NCI-H1436 (cell line): ENCODE data around the gene LSAMP.

ENCODE experiments used
- DNase-seq: peaks from one replicate; lab custom pipeline; 2025; lab: John Stamatoyannopoulos, UW

The LSAMP gene

DNA sequence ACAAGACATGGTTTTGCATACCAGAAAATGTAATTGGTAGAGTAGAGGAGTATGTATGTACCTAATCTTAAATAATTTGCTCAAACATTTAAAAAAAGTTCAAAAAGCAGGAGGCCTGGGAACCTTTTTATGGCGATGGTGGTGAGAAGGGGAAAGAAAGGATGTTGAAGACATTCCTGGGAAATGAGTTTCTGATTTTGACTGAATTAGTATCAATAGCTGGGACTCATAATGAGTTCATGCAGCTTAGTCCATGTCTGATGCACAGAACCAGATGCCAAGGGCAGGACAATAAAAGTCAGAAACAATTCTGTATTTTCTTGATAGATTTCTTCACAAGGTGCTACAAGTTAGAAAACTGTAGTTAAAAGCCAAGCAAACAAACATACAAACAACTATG is 426.6 kb downstream of the LSAMP start:
- no peak for DNase-seq

DNA sequence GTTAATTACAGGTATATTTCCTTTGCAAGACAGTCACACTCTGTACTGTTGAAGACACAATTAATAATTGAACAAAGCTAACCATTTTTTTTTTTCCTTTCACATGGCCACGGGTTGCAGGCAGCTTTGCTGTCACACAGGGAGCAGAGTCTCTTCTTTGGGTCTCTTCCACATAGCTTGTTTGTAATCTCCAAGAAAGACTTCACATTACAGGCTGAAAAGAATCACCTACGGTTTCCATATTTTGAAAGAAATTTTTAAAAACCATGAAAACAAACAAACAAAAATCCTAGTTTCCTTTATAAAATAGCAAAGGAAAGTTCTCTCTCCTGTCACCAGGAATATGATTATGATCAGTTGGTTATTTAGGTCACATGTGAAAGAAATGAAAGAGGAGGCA is 429.4 kb downstream of the LSAMP start:
- no peak for DNase-seq

DNA sequence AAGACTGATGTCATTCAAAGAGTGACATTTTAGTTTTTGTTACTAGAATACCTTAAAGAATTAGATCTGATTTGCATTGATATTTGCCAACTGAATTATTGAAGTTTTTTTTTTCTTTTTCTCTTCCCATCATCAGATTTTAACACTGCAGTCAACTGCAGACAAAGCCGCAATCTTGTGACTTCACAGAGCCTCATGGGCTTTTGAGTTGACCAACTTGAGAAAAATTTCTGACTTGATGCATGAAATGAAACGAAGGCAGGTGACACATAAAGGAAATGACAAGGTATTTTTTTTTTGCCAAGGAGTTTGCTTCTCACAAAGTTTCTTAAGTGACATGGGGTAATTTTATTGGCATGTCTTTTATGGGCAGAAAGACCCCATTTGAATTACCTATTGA is 438.3 kb downstream of the LSAMP start:
- no peak for DNase-seq

DNA sequence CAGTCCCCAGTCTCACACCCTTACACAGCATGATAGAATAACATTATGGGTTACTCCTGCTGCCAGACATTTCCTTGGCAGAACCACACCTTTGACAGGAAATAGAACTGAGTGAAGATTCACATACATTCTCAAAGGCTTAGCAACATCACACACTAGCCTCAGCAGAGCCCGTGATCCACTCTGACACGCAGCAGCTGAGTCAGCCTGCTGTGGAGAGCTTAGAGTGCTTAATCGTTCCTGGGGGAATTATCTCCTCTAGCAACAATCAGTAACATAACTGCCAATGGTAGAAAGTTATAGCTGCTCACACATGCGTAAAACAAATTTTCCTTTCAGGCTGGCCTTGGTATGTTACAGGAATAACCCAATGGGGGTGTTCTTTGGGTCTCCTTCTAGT is 439.9 kb downstream of the LSAMP start:
- DNase-seq, result peak; percentile 87

DNA sequence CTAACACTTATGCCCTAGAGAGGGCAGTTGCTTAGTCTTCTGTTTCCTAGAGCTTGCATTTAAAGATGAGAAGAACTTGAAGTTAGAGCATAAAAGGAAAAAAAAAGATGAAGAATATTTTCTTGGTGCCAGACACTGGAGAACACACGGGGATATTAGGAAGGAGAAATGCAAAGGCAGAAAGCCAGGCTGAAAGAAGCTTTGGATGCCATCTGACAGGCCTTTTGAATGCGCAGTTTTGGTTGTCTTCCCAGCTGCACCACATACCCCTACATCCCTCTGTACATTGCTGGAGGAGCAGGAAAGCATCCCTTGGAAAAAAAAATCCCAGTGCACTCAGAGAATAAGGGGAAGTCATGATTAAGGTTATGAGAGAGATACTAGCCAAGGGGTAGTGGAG is 443.1 kb downstream of the LSAMP start:
- no peak for DNase-seq

DNA sequence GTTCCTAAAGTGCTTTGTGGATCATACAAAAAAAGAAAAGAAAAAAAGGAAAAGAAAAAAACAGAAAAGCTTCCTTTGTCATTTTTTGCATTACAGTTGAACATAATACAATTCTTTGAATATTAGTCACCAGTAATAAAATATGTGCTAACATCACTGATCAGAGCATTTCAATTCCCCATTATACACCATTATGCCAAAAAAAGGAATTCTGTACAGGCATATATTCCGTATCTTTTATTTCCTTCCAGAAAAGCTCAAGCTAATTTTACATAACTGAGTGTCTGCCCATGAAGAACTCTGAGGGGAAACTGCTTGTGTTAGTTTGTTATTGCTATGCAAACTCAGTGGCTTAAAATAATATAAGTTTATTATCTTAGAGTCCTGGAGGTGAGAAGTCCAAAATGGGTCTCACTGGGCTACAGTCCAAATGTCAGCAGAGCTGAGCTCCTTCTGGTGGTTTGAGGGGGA is 444.1 kb downstream of the LSAMP start:
- DNase-seq, result no peak

DNA sequence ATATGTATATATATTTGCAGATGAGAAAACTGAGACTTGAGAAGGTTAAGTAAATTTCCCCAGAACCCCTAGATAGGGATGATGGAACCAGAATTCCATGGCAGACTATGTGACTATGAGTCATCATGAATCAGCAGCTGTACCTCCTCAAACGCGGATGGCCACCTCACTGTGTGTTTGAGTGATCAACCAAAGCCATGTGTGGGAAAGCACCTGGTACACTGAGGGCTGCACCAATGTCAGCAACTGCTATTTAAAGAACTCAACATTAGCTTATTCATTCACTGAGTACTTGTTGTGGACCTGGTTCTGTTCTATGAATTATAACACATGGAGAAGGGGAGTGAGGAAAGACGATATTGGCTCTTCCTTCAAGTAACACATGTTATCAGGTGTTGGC is 445.0 kb downstream of the LSAMP start:
- DNase-seq, result no peak

DNA sequence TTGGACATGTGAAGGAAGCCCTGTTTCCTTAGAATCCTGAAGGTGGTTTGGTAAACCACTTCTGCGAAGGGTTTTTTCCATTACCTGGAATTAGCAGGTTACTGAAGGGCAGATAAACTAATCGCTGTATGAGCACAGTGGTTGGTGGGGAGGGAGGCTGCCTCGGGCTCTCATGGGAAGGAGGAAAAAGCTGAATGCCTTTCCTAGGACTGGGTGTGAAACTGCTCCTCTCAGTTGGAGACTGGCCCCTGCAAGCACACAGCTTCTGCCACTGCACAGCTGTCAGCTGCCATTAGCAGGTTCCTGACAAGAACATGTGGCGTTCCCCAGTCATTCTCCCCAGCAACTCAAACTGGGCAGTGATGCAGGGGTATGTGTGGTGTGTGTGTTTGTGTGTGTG is 445.7 kb downstream of the LSAMP start:
- no peak for DNase-seq

DNA sequence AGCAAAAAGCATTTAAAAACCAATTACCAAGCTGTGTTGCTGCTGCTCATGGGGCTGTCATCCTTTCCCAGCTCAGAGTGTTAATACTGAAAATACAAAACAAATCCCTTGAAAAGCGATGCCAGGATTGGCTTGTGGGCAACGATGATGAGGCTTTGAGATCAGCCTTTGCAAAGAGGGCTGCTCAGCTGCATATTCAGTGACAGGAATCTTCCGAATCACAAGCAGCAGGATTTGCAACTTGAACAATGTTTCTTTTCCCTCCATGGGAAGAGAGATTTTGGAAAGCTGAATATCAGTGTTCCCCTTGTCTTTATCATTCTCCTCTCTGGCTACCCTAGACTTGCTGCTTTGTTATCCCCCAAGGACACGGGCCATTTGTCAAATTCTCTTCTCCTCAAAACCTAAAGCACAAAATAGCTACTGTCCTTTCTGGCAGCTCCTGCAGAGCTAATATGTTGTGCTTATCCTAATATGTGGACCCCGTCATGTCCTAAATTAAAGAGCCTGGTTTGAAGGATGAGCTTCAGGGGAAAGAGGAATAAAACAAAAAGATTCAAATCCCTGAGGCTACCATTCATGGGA is 446.2 kb downstream of the LSAMP start:
- DNase-seq, result no peak

DNA sequence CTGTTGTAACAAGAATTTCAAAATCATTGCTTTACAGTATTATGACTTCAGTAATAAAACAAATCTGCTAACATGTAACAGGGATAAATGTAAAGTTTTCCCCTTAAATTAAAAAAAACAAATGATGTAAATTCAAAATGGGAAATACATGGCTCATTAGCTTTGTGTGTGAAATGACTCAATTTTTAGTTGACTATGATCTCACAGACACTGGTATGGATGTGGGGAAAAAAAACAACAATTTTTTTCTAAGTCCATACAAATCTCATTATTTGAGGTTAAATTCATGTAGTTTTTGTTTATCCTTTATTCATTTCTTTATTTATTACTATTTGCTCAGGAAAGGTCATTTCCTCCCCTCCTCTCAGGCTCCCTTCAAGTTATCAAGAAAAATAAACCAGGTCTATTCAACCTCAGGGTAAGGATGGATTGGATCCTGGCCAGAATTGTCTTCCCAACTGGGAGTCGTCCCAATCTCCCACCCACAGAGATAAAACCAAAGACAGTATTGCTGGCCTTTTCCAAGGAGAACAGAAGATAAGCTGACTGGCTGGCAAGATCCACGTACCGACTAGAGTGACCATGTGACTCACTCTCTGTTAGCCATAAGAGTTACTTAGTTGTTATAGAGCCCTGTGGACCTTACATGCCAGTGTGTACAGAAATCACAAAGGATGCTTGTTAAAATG is 448.7 kb downstream of the LSAMP start:
- no peak for DNase-seq

DNA sequence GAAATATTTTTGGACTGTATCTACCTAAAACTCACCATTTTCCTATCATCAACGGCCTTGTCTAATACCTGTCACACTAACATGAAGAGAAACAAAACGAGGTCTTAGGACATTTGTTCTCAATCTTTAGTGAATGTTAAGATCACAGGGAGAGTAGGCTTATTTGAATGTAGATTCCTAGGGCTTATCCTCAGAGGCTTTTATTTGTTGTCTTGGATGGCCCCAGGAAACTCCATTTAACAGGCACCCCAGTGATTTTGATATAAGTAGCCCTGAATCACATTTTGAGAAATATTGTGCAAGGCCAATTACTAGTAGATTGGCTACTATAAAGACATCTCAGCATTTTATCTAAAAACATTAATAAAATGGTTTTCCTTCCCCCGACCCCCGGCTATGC is 454.6 kb downstream of the LSAMP start:
- DNase-seq, result no peak

DNA sequence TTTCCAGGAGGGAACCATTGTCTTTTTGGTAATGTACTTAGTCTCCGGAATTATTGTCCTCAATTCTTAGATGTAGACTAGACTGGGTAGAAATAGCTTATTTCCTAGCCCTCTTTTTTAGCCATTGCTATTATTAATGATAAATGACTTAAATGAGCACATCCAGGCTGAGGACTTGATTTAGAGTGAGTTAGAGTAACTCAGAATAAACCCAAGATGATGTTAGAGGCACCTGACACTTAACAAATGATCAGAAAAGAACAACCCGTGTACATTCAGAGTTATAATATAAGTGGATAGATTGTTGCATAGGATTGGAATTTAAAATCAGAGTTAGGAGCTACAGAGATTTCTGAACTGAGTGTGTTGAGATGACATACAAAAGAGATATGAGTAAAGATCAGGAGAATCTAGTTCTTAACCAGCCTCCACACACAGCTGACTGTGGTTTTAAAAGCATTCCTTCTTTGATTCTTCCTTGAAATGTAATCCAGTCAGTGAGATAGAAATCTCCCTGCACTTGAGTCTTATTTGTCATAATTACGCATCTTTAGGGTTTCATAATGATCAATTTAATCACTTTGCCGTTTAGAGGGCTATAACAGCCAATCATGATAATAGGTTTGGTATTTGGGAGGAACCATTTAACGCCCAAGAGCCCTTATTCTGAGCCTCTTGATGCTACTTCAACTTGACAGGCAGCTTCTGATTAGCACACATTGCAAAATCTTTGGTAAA is 455.4 kb downstream of the LSAMP start:
- DNase-seq, result peak; percentile 90

DNA sequence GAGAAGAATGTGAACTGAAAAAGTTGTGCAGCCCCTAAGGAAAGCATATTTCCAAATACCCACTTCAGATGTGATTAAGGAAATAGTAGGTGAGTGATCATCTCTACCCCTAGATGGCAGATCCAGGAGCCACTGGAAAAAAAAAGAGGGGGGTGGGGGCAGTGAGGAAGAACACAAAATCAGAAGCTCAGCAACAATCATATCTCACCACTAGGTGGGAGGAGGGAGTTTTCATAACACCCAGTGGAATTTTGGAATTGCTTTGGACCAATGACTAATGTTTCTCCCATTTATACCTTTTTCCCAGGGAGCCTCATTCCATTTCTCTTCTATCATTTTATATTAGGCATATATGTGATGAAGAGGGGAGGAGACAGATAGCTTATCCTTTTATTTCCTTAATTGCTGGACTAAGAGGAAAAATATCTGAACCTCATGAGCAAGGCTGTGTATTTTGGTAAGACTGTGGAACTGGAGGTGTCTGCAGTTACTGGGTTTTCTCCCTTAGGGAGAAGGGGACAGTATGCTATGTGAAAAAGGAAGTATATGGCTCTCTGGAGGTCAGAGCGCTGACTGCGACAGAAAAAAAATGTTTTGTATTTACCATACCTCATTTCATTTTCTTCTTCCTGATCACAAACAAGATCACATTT is 458.6 kb downstream of the LSAMP start:
- DNase-seq, result peak; percentile 19

DNA sequence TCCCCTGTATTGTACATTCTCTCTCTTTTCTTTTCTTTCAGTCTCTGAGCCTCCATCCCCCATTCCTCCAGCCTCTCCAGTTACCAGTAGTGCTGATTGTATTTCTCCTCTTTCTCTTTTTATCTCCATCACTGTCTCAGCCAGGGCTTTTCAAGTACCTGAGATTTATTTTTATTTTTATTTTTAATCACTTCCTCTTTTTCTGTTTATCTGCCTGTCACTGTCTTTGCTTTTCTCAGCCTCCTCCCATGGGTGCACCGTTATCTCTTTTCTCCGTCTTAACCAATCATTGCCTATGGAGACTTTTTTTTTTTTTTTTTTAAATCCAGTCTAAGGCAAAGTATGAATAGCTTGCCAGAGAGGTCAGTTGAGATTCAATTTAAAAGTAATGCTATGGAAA is 462.7 kb downstream of the LSAMP start:
- no peak for DNase-seq

DNA sequence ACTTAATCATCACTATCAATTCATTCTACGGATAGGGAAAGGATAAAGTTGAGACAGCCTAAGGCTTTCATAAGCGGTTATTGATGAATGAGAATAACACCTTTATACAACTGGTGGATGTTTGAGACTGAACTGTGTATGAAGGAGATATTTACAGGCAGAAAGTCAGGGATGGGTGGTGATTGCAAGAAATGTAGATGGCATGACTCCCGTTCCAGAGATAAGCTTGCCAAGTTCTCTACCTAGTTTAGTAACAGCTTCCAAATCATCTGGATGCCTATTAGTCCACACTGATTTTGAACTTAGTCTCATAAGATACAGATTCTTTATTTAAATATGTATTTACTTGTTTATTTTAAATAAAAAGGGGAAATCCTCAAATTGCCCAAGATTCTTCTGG is 463.2 kb downstream of the LSAMP start:
- DNase-seq, result no peak

DNA sequence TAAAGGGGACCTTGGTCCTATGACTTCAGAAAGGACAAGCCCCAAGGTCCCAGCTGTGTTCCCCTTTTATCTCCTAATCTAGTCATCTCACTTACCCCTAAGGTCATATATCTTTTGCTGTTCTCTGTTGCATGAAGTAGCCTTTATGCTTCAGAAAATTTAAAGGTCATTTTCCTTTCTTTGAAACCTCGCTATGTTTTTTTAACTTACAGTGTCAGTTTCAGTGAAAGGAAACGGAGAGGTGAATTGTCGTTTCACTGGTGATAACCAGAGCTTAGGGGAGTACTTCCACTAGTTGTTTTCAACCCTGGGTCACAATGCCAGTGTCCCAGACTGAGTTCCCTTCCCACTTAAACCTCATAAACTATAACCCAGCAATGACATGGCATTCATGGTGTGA is 464.6 kb downstream of the LSAMP start:
- no peak for DNase-seq

DNA sequence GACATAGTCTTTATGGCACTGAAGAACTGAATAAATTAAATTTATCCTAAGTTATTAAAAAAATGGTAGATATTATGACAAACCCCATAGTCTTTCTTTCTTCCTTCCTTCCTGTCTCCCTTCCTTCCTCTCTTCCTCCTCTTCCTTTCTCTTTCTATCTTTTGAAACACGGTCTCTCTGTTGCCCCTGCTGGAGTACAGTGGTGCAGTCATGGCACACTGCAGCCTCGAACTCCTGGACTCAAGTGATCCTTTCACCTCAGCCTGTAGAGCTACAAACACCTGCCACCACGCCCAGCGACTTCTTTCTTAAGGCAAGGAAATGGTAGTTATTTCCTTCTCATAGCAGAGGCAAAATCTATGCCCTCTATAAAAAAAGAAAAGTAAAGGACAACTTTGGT is 467.4 kb downstream of the LSAMP start:
- DNase-seq, result no peak

DNA sequence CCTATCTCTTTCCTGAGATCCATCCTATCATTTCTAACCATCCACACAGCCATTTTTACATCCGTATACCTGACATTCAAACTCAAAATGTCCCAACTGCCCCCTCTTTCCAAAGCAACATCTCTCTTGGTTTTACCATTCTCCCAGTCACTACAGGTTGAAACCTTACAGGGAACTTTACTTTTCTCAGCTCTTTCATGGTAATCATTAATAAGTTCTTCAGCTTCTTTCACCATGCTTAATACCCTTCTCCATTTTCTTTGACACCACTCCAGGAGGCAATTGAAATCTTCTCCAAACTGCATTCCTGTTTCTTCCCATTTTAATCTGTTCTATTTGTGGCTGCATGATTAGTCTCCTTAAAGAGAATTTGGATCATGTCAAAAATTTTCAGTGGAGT is 469.5 kb downstream of the LSAMP start:
- no peak for DNase-seq

DNA sequence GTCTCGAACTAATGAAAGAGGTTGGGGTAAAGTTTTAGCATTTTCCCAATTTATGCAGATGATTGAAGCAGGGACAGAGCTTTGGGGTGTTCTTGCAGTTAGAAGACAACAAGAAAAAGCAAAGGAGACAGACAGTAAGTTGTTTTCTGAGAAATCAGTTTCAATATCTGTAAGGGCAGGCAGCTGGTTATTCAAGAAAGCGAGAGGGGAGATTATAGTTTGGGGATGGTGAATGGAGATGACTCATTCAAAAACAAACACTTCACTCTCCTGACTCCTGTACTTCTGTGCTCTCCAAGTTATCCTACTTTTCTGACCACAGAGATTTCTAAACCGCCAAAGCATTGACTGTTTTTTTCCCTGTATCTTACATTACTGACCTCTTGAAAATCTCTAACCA is 469.9 kb downstream of the LSAMP start:
- DNase-seq, result peak; percentile 5

DNA sequence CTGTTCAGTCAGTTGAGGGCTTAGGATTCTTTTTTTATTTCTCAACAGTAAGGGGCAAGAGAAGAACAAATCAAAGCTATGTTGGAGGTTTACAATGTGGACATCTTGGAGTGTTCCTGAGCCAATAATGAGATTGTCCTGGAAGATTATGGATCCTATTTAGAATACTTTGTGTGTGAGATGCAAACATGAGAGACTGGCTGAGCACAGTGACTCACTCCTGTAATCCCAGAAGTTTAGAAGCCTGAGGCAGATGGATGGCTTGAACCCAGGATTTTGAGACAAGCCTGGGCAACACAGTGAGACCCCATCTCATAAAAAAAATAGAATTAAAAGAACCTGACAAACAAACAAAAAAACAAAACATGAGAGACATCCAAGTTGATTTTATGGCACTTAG is 470.3 kb downstream of the LSAMP start:
- DNase-seq, result no peak

DNA sequence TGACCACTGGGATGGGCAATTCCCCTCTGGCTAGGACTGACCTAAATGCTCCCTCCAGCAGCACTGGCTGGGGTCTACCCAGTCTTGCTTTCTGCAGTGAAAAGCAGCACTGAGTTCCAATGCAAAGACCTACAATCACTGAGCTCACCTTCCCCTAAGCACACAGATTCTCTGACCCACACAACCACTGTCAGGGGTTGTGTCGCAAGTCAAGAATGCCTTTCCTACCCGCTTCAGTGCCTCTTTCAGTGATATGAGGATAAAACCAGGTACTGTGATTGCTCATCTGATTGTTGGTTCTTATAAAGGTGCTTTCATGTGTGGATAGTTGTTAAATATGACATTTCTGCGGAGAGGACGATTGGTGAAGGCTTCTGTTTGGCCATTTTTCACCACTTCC is 476.4 kb downstream of the LSAMP start:
- no peak for DNase-seq

DNA sequence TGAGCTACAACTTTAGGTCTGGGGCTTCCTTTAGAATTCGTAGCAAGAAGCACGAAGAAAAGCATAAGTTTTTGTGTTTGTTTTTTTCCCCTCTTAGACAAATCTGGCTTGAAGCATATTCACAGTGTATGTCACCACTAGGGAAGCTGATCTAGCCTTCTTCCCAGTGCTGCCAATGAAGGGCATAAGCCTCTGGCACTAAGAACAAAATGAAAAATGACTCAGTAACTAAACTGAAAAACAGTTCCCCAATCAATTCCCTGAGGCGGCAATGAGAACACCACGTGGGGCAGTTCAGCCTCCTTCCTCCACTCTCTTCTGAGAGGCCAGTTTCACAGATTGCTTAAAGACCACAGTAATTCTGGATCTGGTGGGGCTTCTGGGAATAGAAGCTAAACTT is 483.9 kb downstream of the LSAMP start:
- DNase-seq, result peak; percentile 16

DNA sequence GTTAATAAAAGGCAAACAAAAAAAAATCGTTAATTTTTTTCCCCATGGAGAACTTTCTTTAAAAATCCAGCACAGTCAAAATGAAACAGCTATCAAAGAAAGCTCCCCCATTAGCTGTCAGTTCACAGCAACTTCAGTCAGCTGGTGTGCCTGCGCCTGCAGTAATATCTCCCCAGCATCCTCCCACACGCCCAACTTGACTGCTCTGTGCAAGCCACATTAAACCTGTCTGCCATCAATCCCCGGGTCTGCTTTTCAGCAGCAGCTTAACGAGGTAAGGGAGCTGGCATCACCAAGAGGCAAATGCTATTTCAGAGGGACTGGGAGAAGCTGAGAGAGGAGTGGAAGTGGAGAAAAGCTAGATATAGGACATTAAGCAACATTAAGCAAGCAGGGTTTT is 484.5 kb downstream of the LSAMP start:
- DNase-seq, result no peak
